ENCODE results near the gene CLDN14.

CLDN14 gene

DNA sequence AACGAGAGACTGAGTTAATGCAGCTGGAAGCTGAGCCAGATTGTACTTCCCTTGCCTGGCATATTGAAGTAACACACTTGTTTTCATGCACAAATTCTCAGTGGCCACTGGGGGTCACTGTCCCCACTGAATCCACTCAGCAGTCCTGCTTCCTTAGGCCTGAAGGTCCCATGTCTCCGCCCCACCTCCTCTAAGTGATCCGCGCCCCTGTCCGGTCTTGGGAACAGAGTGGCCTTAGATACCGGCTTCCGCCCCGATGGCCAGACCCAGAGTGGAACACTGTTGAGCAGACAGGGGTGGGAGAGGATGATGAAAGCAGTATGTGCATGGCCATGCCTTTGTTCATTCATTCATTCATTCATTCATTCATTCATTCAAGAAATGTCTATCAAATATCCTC lies 59.9 kb downstream of the CLDN14 start:
- Histone ChIP-seq H3K27me3 (ENCODE audit: insufficient read depth, poor library complexity, severe bottlenecking) (no peaks in the 10 kb centered on the region), H3K4me1 (ENCODE audit: insufficient read depth, poor library complexity, severe bottlenecking) (no peaks in the 10 kb centered on the region), H3K36me3 (ENCODE audit: low read depth) (peaks cover 19% of the 10 kb centered on the region), H3K27ac (ENCODE audit: poor library complexity, severe bottlenecking) (no peak overlapping the region), H3K9me3 (ENCODE audit: severe bottlenecking) (no peaks in the 10 kb centered on the region), H3K4me3 (ENCODE audit: severe bottlenecking) (no peak overlapping the region)
- ATAC-seq (ENCODE audit: low read depth) (peak; percentile 91), DNase-seq (ENCODE audit: low spot score) (peak; percentile 80)
- TF ChIP-seq, protein P1, sequence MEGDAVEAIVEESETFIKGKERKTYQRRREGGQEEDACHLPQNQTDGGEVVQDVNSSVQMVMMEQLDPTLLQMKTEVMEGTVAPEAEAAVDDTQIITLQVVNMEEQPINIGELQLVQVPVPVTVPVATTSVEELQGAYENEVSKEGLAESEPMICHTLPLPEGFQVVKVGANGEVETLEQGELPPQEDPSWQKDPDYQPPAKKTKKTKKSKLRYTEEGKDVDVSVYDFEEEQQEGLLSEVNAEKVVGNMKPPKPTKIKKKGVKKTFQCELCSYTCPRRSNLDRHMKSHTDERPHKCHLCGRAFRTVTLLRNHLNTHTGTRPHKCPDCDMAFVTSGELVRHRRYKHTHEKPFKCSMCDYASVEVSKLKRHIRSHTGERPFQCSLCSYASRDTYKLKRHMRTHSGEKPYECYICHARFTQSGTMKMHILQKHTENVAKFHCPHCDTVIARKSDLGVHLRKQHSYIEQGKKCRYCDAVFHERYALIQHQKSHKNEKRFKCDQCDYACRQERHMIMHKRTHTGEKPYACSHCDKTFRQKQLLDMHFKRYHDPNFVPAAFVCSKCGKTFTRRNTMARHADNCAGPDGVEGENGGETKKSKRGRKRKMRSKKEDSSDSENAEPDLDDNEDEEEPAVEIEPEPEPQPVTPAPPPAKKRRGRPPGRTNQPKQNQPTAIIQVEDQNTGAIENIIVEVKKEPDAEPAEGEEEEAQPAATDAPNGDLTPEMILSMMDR (IDR thresholded peaks at IDR 0.05; ENCODE audit: poor library complexity, severe bottlenecking), result peak; percentile 85

DNA sequence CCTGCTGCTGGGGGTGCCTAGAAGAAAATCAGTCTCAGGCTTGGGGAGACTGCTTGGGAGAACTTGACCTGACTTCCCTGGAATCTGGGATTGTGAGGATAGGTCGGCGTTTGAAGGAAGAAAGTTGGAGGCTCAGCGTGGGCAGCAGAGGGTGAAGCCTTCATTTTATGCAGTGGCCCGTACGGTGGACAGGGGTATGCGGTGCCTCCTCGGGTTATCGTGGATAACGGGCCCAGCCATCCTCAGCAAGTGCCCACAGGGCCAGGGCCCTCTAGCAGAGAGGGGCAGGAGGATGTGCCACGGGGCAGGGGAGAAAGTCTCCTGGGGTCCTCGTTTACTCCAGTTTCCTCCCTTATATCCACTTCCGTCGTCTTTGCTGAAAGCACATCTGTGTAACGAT lies 60.7 kb downstream of the CLDN14 start:
- ATAC-seq (ENCODE audit: low read depth), result no peak

DNA sequence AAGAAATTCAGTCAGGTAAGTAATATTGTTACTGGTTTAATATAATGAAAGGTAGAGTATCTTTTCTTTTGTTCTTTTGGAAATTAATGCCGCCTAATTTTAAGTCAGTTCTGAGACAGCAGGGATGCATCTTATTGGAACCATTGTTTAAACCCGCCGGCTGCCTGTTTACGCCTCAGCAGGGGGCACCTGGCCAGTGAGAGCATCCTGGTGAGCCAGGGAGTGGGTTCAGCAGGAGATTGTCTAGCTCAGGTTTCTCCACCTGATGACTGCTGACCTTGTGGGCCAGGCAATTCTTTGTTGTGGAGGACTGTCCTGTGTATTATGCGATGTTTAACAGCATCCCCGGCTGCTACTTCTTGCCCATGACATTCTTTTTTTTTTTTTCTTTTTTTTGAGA lies 64.5 kb downstream of the CLDN14 start:
- H3K9me3 ChIP-seq (ENCODE audit: severe bottlenecking), result no peaks in the 10 kb centered on the region
- DNase-seq (ENCODE audit: low spot score), result no peak
- no peak overlapping the region for H3K27ac ChIP-seq (ENCODE audit: poor library complexity, severe bottlenecking)
- H3K4me3 ChIP-seq (ENCODE audit: severe bottlenecking), result no peak overlapping the region
- no peak for ATAC-seq (ENCODE audit: low read depth)
- no peaks in the 10 kb centered on the region for H3K27me3 ChIP-seq (ENCODE audit: insufficient read depth, poor library complexity, severe bottlenecking)
- TF ChIP-seq, protein P1 (IDR thresholded peaks at IDR 0.05; ENCODE audit: poor library complexity, severe bottlenecking), result no peak
- peaks cover 48% of the 10 kb centered on the region for H3K36me3 ChIP-seq (ENCODE audit: low read depth)
- H3K4me1 ChIP-seq (ENCODE audit: insufficient read depth, poor library complexity, severe bottlenecking), result no peaks in the 10 kb centered on the region

More for the DNA sequence above, 60.7 kb downstream of the CLDN14 start:
- TF ChIP-seq, protein P1 (IDR thresholded peaks at IDR 0.05; ENCODE audit: poor library complexity, severe bottlenecking), result no peak
- Histone ChIP-seq H3K27me3 (ENCODE audit: insufficient read depth, poor library complexity, severe bottlenecking) (no peaks in the 10 kb centered on the region), H3K36me3 (ENCODE audit: low read depth) (peaks cover 26% of the 10 kb centered on the region), H3K27ac (ENCODE audit: poor library complexity, severe bottlenecking) (no peak overlapping the region), H3K4me3 (ENCODE audit: severe bottlenecking) (no peak overlapping the region), H3K9me3 (ENCODE audit: severe bottlenecking) (no peaks in the 10 kb centered on the region), H3K4me1 (ENCODE audit: insufficient read depth, poor library complexity, severe bottlenecking) (no peaks in the 10 kb centered on the region)
- DNase-seq (ENCODE audit: low spot score), result no peak

DNA sequence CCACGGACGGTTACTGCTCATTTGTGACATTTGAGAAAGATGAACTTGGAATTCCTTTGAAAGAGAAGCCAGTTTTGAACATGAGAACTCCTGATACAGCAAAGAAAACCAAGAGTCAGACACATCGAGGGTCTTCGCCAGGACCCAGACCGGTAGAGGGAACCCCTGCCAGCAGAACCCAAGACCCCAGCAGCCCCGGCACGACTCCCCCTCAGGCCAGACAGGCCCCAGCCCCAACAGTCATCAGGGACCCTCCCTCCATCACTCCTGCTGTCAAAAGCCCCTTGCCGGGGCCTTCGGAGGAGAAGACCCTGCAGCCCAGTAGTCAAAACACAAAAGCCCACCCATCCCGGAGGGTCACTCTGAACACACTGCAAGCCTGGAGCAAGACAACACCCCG lies 67.0 kb downstream of the CLDN14 start:
- peaks cover 61% of the 10 kb centered on the region for H3K36me3 ChIP-seq (ENCODE audit: low read depth)
- ATAC-seq (ENCODE audit: low read depth), result no peak
- H3K4me3 ChIP-seq (ENCODE audit: severe bottlenecking), result no peak overlapping the region
- TF ChIP-seq, protein P1 (IDR thresholded peaks at IDR 0.05; ENCODE audit: poor library complexity, severe bottlenecking), result no peak
- H3K4me1 ChIP-seq (ENCODE audit: insufficient read depth, poor library complexity, severe bottlenecking), result no peaks in the 10 kb centered on the region
- H3K27me3 ChIP-seq (ENCODE audit: insufficient read depth, poor library complexity, severe bottlenecking), result no peaks in the 10 kb centered on the region
- no peak for DNase-seq (ENCODE audit: low spot score)
- H3K27ac ChIP-seq (ENCODE audit: poor library complexity, severe bottlenecking), result no peak overlapping the region
- no peaks in the 10 kb centered on the region for H3K9me3 ChIP-seq (ENCODE audit: severe bottlenecking)

DNA sequence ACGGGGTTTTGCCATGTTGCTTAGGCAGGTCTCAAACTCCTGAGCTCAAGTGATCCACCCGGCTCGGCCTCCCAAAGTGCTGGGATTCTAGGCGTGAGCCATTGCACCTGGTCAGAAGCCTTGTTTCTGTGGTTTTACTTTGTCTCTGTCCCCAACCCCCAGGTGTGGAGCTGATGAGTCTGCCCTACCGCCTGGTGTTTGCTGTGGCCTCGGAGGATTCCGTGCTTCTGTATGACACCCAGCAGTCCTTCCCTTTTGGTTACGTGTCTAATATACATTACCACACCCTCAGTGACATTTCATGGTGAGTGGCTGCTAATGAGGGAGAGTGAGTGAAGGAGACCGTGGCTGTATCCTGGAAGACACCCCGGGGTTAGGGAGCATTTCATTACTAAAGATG lies 68.6 kb downstream of the CLDN14 start:
- Histone ChIP-seq H3K4me3 (ENCODE audit: severe bottlenecking) (no peak overlapping the region), H3K36me3 (ENCODE audit: low read depth) (peaks cover 68% of the 10 kb centered on the region), H3K27me3 (ENCODE audit: insufficient read depth, poor library complexity, severe bottlenecking) (no peaks in the 10 kb centered on the region), H3K9me3 (ENCODE audit: severe bottlenecking) (no peaks in the 10 kb centered on the region), H3K4me1 (ENCODE audit: insufficient read depth, poor library complexity, severe bottlenecking) (no peaks in the 10 kb centered on the region), H3K27ac (ENCODE audit: poor library complexity, severe bottlenecking) (no peak overlapping the region)
- TF ChIP-seq, protein P1 (IDR thresholded peaks at IDR 0.05; ENCODE audit: poor library complexity, severe bottlenecking), result no peak
- DNase-seq (ENCODE audit: low spot score) (no peak), ATAC-seq (ENCODE audit: low read depth) (no peak)

Measured in RWPE2 (cell line).